ENCODE data around the gene KRT36.

The KRT36 gene

DNA sequence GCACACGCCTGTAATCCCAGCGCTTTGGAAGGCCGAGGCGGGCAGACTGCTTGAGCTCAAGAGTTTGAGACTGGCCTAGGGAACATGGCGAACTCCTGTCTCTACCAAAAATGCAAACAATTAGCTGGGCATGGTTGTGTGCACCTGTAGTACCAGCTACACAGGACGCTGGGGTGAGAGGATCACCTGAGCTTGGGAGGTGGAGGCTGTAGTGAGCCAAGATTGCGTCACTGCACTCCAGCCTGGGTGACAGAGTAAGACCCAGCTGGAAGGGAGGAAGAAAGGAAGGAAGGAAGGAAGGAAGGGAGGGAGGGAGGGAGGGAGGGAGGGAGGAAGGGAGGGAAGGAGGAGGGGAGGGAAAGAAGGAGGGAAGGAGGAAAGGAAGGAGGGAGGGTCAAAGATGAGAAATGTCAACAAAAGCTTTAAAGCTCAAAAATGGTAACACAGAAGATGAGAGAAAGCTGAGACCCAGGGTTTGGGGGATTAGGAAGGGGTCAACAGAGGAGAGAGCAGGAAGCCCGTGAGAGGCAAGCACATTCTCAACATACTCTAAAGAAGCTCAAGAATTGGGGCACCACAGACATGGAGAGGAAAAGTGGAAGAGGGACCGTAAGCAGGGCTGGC is 43.3 kb upstream of the KRT36 start:
- TF ChIP-seq, protein P1, sequence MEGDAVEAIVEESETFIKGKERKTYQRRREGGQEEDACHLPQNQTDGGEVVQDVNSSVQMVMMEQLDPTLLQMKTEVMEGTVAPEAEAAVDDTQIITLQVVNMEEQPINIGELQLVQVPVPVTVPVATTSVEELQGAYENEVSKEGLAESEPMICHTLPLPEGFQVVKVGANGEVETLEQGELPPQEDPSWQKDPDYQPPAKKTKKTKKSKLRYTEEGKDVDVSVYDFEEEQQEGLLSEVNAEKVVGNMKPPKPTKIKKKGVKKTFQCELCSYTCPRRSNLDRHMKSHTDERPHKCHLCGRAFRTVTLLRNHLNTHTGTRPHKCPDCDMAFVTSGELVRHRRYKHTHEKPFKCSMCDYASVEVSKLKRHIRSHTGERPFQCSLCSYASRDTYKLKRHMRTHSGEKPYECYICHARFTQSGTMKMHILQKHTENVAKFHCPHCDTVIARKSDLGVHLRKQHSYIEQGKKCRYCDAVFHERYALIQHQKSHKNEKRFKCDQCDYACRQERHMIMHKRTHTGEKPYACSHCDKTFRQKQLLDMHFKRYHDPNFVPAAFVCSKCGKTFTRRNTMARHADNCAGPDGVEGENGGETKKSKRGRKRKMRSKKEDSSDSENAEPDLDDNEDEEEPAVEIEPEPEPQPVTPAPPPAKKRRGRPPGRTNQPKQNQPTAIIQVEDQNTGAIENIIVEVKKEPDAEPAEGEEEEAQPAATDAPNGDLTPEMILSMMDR (IDR thresholded peaks at IDR 0.05; ENCODE audit: low read length), result no peak
- TF ChIP-seq EZH2 (IDR thresholded peaks at IDR 0.05; ENCODE audit: borderline replicate concordance, low read length), result no peak

DNA sequence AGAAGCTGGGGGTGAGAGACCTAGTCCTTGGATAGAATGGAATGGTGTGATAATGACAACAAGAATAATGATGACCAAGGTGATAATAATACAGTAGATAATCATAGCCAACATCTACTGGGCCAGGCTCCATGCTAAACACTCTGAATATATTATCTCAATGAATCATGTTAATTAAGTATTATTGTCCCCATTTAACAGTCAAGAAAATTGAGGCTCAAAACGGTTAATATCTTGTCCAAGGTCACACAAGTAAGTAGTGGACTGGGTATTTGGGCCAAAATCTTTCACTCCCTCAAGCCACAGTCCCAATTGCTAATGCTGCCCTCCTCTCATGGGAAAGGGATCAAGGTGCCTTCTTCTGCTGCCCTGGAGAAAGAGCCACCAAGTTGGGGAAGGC is 42.3 kb upstream of the KRT36 start:
- H3F3A ChIP-seq (ENCODE audit: insufficient read depth, low read length), result no peaks in the 10 kb centered on the region
- no peaks in the 10 kb centered on the region for H3K9me2 ChIP-seq (ENCODE audit: low read depth, low read length)
- no peaks in the 10 kb centered on the region for H3K4me1 ChIP-seq (ENCODE audit: insufficient read depth, low read length, severe bottlenecking)
- H3K4me3 ChIP-seq (ENCODE audit: low read depth, low read length, poor library complexity, severe bottlenecking), result no peak overlapping the region
- no peak overlapping the region for H3K9ac ChIP-seq (ENCODE audit: low read length)
- no peaks in the 10 kb centered on the region for H4K20me1 ChIP-seq (ENCODE audit: insufficient read depth, low read length)
- no peaks in the 10 kb centered on the region for H3K9me3 ChIP-seq (ENCODE audit: low read length)
- H3K79me2 ChIP-seq (ENCODE audit: insufficient read depth, low read length), result no peaks in the 10 kb centered on the region
- no peak overlapping the region for H2AFZ ChIP-seq (ENCODE audit: low read length)
- no peak for TF ChIP-seq EZH2 (IDR thresholded peaks at IDR 0.05; ENCODE audit: borderline replicate concordance, low read length)
- TF ChIP-seq, protein P1 (IDR thresholded peaks at IDR 0.05; ENCODE audit: low read length), result no peak
- no peaks in the 10 kb centered on the region for H3K36me3 ChIP-seq (ENCODE audit: insufficient read depth, low read length)
- H3K4me2 ChIP-seq (ENCODE audit: low read length), result no peak overlapping the region
- H3K27ac ChIP-seq (ENCODE audit: low read depth, low read length, poor library complexity, severe bottlenecking), result no peak overlapping the region
- H3K27me3 ChIP-seq (ENCODE audit: insufficient read depth, low read length), result peaks cover 1% of the 10 kb centered on the region; the same call in 1 of the 2 replicates

More for the DNA sequence above, 43.3 kb upstream of the KRT36 start:
- Histone ChIP-seq H3K9me2 (ENCODE audit: low read depth, low read length) (no peaks in the 10 kb centered on the region), H3K9me3 (ENCODE audit: low read length) (no peaks in the 10 kb centered on the region), H3K36me3 (ENCODE audit: insufficient read depth, low read length) (no peaks in the 10 kb centered on the region), H3K27ac (ENCODE audit: low read depth, low read length, poor library complexity, severe bottlenecking) (no peak overlapping the region), H4K20me1 (ENCODE audit: insufficient read depth, low read length) (no peaks in the 10 kb centered on the region), H3K9ac (ENCODE audit: low read length) (no peak overlapping the region), H3F3A (ENCODE audit: insufficient read depth, low read length) (no peaks in the 10 kb centered on the region), H3K79me2 (ENCODE audit: insufficient read depth, low read length) (no peaks in the 10 kb centered on the region), H2AFZ (ENCODE audit: low read length) (no peak overlapping the region), H3K4me1 (ENCODE audit: insufficient read depth, low read length, severe bottlenecking) (no peaks in the 10 kb centered on the region), H3K27me3 (ENCODE audit: insufficient read depth, low read length) (peaks cover 6% of the 10 kb centered on the region; the same call in 1 of the 2 replicates), H3K4me2 (ENCODE audit: low read length) (no peak overlapping the region), H3K4me3 (ENCODE audit: low read depth, low read length, poor library complexity, severe bottlenecking) (no peak overlapping the region)

DNA sequence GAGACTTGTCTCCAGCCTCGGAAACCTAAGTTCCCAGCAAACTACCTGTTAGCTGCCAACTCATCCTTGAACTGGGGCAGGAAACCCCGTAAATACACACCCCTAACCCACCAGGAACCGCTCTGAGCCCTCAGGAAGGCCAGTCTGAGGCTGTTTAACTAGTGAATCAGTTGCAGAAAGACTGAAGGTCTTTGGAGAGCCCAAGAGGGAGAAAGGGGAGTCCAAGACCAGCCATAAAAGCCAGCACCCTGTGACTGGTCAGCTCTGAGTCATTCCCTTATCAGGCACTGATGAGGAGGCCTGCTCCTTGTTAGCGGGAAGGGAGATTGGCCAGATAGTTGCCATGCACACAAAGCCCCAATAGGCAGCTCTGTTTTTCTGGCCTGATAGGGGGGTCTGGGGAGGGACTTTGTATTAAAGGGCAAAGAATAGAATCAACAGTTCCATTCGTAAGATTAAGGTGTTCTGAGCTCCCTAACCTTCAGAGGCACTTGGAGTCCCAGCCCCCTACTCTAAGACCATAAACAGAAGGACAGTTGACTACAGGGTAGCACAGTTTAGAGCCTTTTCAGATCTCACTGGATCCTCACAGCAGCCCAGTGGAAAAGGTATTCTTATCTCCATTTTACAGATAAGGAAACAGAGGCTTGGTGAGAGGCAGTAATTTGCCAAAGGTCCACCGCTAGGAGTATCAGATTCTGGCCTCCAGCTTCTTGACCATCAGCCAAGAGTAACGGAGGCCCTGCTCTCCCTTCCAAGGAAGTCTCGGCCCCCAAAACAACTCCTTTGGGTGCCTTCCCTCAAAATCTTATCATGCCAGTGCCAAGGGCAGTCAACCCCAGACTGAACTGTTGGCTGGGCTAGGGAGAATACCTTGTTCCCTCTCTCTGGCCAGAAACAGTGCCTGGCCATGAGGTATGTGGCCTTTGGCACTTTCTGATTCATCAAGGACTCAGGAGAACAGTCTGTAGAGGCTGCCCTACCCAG is 40.6 kb upstream of the KRT36 start:
- H3K9ac ChIP-seq (ENCODE audit: low read length), result no peak overlapping the region
- H3K4me1 ChIP-seq (ENCODE audit: insufficient read depth, low read length, severe bottlenecking), result no peaks in the 10 kb centered on the region
- H3K9me3 ChIP-seq (ENCODE audit: low read length), result no peaks in the 10 kb centered on the region
- H3K27ac ChIP-seq (ENCODE audit: low read depth, low read length, poor library complexity, severe bottlenecking), result no peak overlapping the region
- no peak overlapping the region for H3K4me2 ChIP-seq (ENCODE audit: low read length)
- H3K4me3 ChIP-seq (ENCODE audit: low read depth, low read length, poor library complexity, severe bottlenecking), result no peak overlapping the region
- no peaks in the 10 kb centered on the region for H3F3A ChIP-seq (ENCODE audit: insufficient read depth, low read length)
- no peaks in the 10 kb centered on the region for H4K20me1 ChIP-seq (ENCODE audit: insufficient read depth, low read length)
- H3K36me3 ChIP-seq (ENCODE audit: insufficient read depth, low read length), result no peaks in the 10 kb centered on the region
- H3K27me3 ChIP-seq (ENCODE audit: insufficient read depth, low read length), result no peaks in the 10 kb centered on the region
- no peak for TF ChIP-seq EZH2 (IDR thresholded peaks at IDR 0.05; ENCODE audit: borderline replicate concordance, low read length)
- TF ChIP-seq, protein P1 (IDR thresholded peaks at IDR 0.05; ENCODE audit: low read length), result no peak
- H3K79me2 ChIP-seq (ENCODE audit: insufficient read depth, low read length), result no peaks in the 10 kb centered on the region
- no peak overlapping the region for H2AFZ ChIP-seq (ENCODE audit: low read length)
- no peaks in the 10 kb centered on the region for H3K9me2 ChIP-seq (ENCODE audit: low read depth, low read length)

All from OCI-LY1 (cell line).